Gastroesophageal sphincter (tissue), 3 donors: Measurements from ENCODE around the gene HS6ST3.

Experiments
- POLR2A ChIP-seq, 2 donors: fragments of 450-650 bp; IDR thresholded peaks; one replicate each; pipeline ENCODE4 v1.6.1; 2017; ENCODE audit warnings: antibody characterized with exemption in 2 of 2, mild to moderate bottlenecking in 2 of 2, moderate library complexity in 1 of 2
- TF ChIP-seq, protein P1 (sequence below), 4 experiments: fragments of 200-600 bp in 2 of 4; fragments of 450-650 bp in 2 of 4; sonication (generic) in 1 of 4; IDR thresholded peaks; one replicate each; pipeline ENCODE4 v1.5.1; 2017 to 2019; ENCODE audit warnings: antibody characterized with exemption in 4 of 4, mild to moderate bottlenecking in 2 of 4, moderate library complexity in 2 of 4

- TF ChIP-seq POLR2A (IDR thresholded peaks at IDR 0.05) = no peak
- TF ChIP-seq, protein P1, sequence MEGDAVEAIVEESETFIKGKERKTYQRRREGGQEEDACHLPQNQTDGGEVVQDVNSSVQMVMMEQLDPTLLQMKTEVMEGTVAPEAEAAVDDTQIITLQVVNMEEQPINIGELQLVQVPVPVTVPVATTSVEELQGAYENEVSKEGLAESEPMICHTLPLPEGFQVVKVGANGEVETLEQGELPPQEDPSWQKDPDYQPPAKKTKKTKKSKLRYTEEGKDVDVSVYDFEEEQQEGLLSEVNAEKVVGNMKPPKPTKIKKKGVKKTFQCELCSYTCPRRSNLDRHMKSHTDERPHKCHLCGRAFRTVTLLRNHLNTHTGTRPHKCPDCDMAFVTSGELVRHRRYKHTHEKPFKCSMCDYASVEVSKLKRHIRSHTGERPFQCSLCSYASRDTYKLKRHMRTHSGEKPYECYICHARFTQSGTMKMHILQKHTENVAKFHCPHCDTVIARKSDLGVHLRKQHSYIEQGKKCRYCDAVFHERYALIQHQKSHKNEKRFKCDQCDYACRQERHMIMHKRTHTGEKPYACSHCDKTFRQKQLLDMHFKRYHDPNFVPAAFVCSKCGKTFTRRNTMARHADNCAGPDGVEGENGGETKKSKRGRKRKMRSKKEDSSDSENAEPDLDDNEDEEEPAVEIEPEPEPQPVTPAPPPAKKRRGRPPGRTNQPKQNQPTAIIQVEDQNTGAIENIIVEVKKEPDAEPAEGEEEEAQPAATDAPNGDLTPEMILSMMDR (IDR thresholded peaks at IDR 0.05) = no peak
Measured at GRCh38 chr13:96632536-96633320, 542.8 kb downstream of the HS6ST3 start.
